Regular cardiac myocyte (primary cell): ENCODE results near the gene ESR1. TPM values are rescaled to one million over a fixed set of nuclear protein-coding genes. Genes with fewer than 3 reads are reported as not detected.

Experiments used
- total RNA-seq: library from RNA; depleted of rRNA; stranded (reverse); fragments of >200 nt; gene quantifications from 2 replicates; pipeline ENCODE4 v1.2.3, GENCODE V29; 2014

The ESR1 gene
- 0.77 and 1.1 TPM in 2 replicates for total RNA-seq

DNA sequence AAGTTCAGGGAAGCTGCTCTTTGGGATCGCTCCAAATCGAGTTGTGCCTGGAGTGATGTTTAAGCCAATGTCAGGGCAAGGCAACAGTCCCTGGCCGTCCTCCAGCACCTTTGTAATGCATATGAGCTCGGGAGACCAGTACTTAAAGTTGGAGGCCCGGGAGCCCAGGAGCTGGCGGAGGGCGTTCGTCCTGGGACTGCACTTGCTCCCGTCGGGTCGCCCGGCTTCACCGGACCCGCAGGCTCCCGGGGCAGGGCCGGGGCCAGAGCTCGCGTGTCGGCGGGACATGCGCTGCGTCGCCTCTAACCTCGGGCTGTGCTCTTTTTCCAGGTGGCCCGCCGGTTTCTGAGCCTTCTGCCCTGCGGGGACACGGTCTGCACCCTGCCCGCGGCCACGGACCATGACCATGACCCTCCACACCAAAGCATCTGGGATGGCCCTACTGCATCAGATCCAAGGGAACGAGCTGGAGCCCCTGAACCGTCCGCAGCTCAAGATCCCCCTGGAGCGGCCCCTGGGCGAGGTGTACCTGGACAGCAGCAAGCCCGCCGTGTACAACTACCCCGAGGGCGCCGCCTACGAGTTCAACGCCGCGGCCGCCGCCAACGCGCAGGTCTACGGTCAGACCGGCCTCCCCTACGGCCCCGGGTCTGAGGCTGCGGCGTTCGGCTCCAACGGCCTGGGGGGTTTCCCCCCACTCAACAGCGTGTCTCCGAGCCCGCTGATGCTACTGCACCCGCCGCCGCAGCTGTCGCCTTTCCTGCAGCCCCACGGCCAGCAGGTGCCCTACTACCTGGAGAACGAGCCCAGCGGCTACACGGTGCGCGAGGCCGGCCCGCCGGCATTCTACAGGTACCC is at the start of gene ESR1:
Gene ESR1, plus strand, starts transcription at position 170 of the 858 bp plus-strand sequence. Its CDS starts 231 bp downstream, at position 401.

